OCI-LY7 (cell line): ENCODE measurements around the gene EVI5. TPM values are rescaled to one million over a fixed set of nuclear protein-coding genes. Genes with fewer than 3 reads are reported as not detected.

Experiments
- BruUV-seq: library from RNA; stranded (reverse); fragments of 400-500 nt; replicated peaks from 2 replicates; lab custom pipeline; 2021; lab: Mats Ljungman, UMichigan
- CTCF ChIA-PET: fragments of 300-600 bp; sonication (Branson Sonifier 250); formaldehyde crosslinking; loops from one replicate; lab custom pipeline; 2022; ENCODE audit warnings: antibody characterized with exemption; ENCODE audit not compliant: unreplicated experiment; lab: Charles Lee
- POLR2A ChIA-PET: fragments of 300-600 bp; sonication (Branson Sonifier 250); formaldehyde crosslinking; loops from one replicate; lab custom pipeline; 2022; ENCODE audit warnings: antibody characterized with exemption; lab: Charles Lee
- DNase-seq: peaks from one replicate; pipeline ENCODE4 v3.0.0-alpha.2; 2015; ENCODE audit warnings: low spot score
- H2AFZ ChIP-seq: fragments of 200-600 bp; sonication (generic), shearing (Covaris generic); 2 replicates; pipeline ENCODE4 v1.6.1; 2014; ENCODE audit warnings: mild to moderate bottlenecking, antibody characterized with exemption, low read length, moderate library complexity
- H3K27ac ChIP-seq: fragments of 200-600 bp; sonication (generic); 2 replicates; pipeline ENCODE4 v1.5.1; 2014; ENCODE audit warnings: mixed run types, low read depth, mild to moderate bottlenecking, moderate library complexity, low read length, inconsistent platforms; ENCODE audit not compliant: poor library complexity, severe bottlenecking
- H3K36me3 ChIP-seq: fragments of 200-600 bp; sonication (generic); 2 replicates; pipeline ENCODE4 v1.6.1; 2014; ENCODE audit warnings: mild to moderate bottlenecking, antibody characterized with exemption, low read length, moderate library complexity, mixed read lengths; ENCODE audit not compliant: insufficient read depth
- H3K4me1 ChIP-seq: fragments of 200-600 bp; sonication (generic); 2 replicates; pipeline ENCODE4 v1.5.1; 2014; ENCODE audit warnings: mild to moderate bottlenecking, low read length; ENCODE audit not compliant: insufficient read depth, poor library complexity, severe bottlenecking
- H3K4me2 ChIP-seq: fragments of 200-600 bp; sonication (generic); 2 replicates; pipeline ENCODE4 v1.6.1; 2014; ENCODE audit warnings: mild to moderate bottlenecking, low read length
- H3K4me3 ChIP-seq: fragments of 200-600 bp; sonication (generic); 2 replicates; pipeline ENCODE4 v1.5.1; 2014; ENCODE audit warnings: mild to moderate bottlenecking, low read depth, low read length; ENCODE audit not compliant: poor library complexity, severe bottlenecking
- H3K79me2 ChIP-seq: fragments of 200-600 bp; sonication (generic); 2 replicates; pipeline ENCODE4 v1.6.1; 2016; ENCODE audit warnings: low read depth, mild to moderate bottlenecking, low read length, moderate library complexity, mixed read lengths; ENCODE audit not compliant: insufficient read depth
- H3K9me2 ChIP-seq: fragments of 200-600 bp; sonication (generic); 2 replicates; pipeline ENCODE4 v1.6.1; 2016; ENCODE audit warnings: mild to moderate bottlenecking, low read length, mixed read lengths; ENCODE audit not compliant: insufficient read depth
- H3K9me3 ChIP-seq: fragments of 200-600 bp; sonication (generic); 2 replicates; pipeline ENCODE4 v1.6.1; 2014; ENCODE audit warnings: mild to moderate bottlenecking, mixed run types, low read length, mixed read lengths
- H4K20me1 ChIP-seq: fragments of 200-600 bp; sonication (generic); 2 replicates; pipeline ENCODE4 v1.6.1; 2014; ENCODE audit warnings: mild to moderate bottlenecking, antibody characterized with exemption, low read length, moderate library complexity, mixed read lengths; ENCODE audit not compliant: insufficient read depth
- EZH2phosphoT487 ChIP-seq: fragments of 200-600 bp; sonication (generic); IDR thresholded peaks from 2 replicates; pipeline ENCODE4 v1.6.1; 2018; ENCODE audit warnings: low read depth, borderline replicate concordance, mild to moderate bottlenecking, mixed run types, antibody characterized with exemption, low read length, moderate library complexity, mixed read lengths
- intact Hi-C: fragments of 100-400 bp; cut with micrococcal nuclease; formaldehyde crosslinking; loops from one replicate; pipeline ENCODE4 v1.10.0; 2022; ENCODE audit not compliant: unreplicated experiment
- total RNA-seq, 2 experiments: library from RNA; depleted of rRNA in 1 of 2; stranded (reverse); fragments of >200 nt in 1 of 2; shearing (Covaris generic) in 1 of 2; gene quantifications; 2 replicates each; pipeline ENCODE4 v1.2.3, GENCODE V29; 2014 to 2022
- TF ChIP-seq, protein P1 (sequence below): fragments of 200-600 bp; sonication (generic); conservative IDR thresholded peaks from 2 replicates; pipeline ENCODE4 v1.5.1; 2014; ENCODE audit warnings: mild to moderate bottlenecking, antibody characterized with exemption, low read length, moderate library complexity, mixed read lengths

Gene EVI5
- total RNA-seq, 2 experiments from 2014 or later, result 15.1 to 27.8 TPM

DNA sequence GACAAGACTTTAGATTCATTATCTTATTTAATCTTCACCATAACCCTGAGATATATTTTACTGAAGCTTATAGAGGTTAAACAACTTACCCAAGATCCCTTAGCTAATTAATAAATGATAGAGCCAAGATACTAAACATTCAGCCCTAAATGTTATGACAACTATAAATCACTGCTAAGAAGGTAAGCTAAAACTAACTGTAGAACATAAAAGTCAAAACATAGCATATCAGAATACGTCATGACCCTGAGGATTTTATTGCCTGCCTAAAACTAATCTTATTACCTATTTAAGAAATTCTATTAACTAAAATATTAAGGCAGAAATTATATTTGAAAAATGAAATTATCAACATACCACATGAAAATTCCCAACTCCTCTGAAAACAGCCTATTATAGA lies 22.6 kb downstream of the EVI5 start:
- H3K79me2 ChIP-seq, result peaks cover 5% of the 10 kb centered on the region; the same call in 1 of the 2 replicates
- H3K36me3 ChIP-seq, result no peaks in the 10 kb centered on the region
- TF ChIP-seq, protein P1, sequence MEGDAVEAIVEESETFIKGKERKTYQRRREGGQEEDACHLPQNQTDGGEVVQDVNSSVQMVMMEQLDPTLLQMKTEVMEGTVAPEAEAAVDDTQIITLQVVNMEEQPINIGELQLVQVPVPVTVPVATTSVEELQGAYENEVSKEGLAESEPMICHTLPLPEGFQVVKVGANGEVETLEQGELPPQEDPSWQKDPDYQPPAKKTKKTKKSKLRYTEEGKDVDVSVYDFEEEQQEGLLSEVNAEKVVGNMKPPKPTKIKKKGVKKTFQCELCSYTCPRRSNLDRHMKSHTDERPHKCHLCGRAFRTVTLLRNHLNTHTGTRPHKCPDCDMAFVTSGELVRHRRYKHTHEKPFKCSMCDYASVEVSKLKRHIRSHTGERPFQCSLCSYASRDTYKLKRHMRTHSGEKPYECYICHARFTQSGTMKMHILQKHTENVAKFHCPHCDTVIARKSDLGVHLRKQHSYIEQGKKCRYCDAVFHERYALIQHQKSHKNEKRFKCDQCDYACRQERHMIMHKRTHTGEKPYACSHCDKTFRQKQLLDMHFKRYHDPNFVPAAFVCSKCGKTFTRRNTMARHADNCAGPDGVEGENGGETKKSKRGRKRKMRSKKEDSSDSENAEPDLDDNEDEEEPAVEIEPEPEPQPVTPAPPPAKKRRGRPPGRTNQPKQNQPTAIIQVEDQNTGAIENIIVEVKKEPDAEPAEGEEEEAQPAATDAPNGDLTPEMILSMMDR, result no peak
- no peak for TF ChIP-seq EZH2phosphoT487
- no peaks in the 10 kb centered on the region for H3K4me1 ChIP-seq
- ChIA-PET POLR2A (interaction anchor here (0.5 to 1.2 kb wide), 3 partner anchors 22 to 574 kb away, joined by 3 to 7 read pairs (median 3); no protein-coding TSS in a partner anchor), CTCF (no interaction called here)
- no peak for DNase-seq
- H3K9me3 ChIP-seq, result no peaks in the 10 kb centered on the region
- no TSS peak for BruUV-seq
- no peaks in the 10 kb centered on the region for H3K9me2 ChIP-seq
- H3K4me2 ChIP-seq, result no peak overlapping the region
- H4K20me1 ChIP-seq, result no peaks in the 10 kb centered on the region
- no peak overlapping the region for H3K27ac ChIP-seq
- no peak overlapping the region for H3K4me3 ChIP-seq
- intact Hi-C loops, result no loop called here
- no peak overlapping the region for H2AFZ ChIP-seq

DNA sequence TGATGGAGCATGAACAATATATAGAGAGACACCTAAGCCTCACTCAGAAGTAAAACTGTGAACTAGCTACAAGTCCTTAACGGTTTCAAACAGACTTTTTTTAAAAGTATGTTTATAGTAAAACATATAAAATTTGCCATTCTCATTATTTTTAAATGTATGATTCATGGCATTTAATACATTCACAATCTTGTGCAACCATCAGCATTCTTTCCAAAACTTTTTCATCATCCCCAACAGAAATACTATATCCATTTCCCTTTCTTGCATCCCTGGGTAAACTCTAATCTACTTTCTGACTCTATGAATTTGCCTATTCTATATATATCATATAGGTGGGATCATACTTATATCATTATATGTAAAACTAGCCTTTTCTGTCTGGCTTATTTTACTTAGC lies 25.5 kb downstream of the EVI5 start:
- Histone ChIP-seq H3K79me2 (0 out of 2 replicates have a peak, but pooled peaks cover 2% of the 10 kb centered on the region), H3K4me3 (no peak overlapping the region), H3K9me3 (no peaks in the 10 kb centered on the region), H3K27ac (no peak overlapping the region), H3K36me3 (no peaks in the 10 kb centered on the region), H2AFZ (no peak overlapping the region), H3K4me1 (no peaks in the 10 kb centered on the region), H3K4me2 (no peak overlapping the region), H4K20me1 (no peaks in the 10 kb centered on the region), H3K9me2 (no peaks in the 10 kb centered on the region)
- BruUV-seq, result no TSS peak
- TF ChIP-seq, protein P1, result no peak
- TF ChIP-seq EZH2phosphoT487, result no peak
- CTCF ChIA-PET, result no interaction called here
- intact Hi-C loops, result no loop called here
- DNase-seq, result no peak
- POLR2A ChIA-PET, result interaction anchor here (0.7 kb wide), 1 partner anchor 57 kb away, joined by 3 read pairs; no protein-coding TSS in a partner anchor

DNA sequence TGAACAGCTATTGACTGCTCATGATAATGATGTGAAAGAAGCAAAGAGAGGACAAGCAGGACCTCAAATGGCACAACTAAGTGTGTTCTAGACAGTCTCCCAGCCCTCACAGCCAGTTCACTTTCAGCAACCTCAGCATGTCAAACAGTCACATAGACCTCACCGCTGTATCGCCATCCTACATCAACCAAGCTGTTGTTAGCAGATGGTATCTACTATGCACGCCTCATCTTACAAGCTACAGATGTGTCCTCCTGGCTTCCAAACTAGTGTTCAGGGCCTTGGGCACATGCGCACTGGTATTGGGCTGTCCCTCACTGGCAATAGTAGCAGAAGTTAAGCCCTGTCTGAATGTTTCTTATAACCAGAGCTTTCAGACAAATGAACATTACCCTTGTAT lies 28.4 kb downstream of the EVI5 start:
- H4K20me1 ChIP-seq, result no peaks in the 10 kb centered on the region
- no peaks in the 10 kb centered on the region for H3K36me3 ChIP-seq
- CTCF ChIA-PET, result no interaction called here
- no peaks in the 10 kb centered on the region for H3K9me2 ChIP-seq
- POLR2A ChIA-PET, result interaction anchor here (0.6 to 1.0 kb wide), 2 partner anchors 26 to 313 kb away, joined by 5 read pairs; no protein-coding TSS in a partner anchor
- no peak overlapping the region for H2AFZ ChIP-seq
- TF ChIP-seq EZH2phosphoT487, result no peak
- TF ChIP-seq, protein P1, result no peak
- no peak for DNase-seq
- H3K4me3 ChIP-seq, result no peak overlapping the region
- BruUV-seq, result no TSS peak
- intact Hi-C loops, result no loop called here
- no peak overlapping the region for H3K27ac ChIP-seq
- no peaks in the 10 kb centered on the region for H3K9me3 ChIP-seq
- H3K4me2 ChIP-seq, result no peak overlapping the region
- no peaks in the 10 kb centered on the region for H3K4me1 ChIP-seq
- no peaks in the 10 kb centered on the region; the same call in 1 of the 2 replicates for H3K79me2 ChIP-seq
